Stimulated activated memory B cell treated with anti-CD40 and anti-IgM and Interleukin-4, amounts not matched to agents 10 μg/mL and 1 μg/mL and 100 μg/mL, for 72 hours (primary cell): Measurements from ENCODE around the gene MCFD2.

Experiments
- ATAC-seq: fragments of 150-1000 bp; cut with Tn5 transposase; 2 replicates; pipeline ENCODE4 v1.10.0; 2021
- H3K27ac Mint-ChIP-seq: one replicate; pipeline ENCODE4 v1.8.0; 2022; ENCODE audit warnings: mild to moderate bottlenecking, mixed read lengths
- H3K27me3 Mint-ChIP-seq: one replicate; pipeline ENCODE4 v1.8.0; 2022; ENCODE audit warnings: mixed read lengths
- H3K36me3 Mint-ChIP-seq: one replicate; pipeline ENCODE4 v1.8.0; 2022; ENCODE audit warnings: mixed read lengths
- H3K4me1 Mint-ChIP-seq: one replicate; pipeline ENCODE4 v1.8.0; 2022; ENCODE audit warnings: mixed read lengths
- H3K4me3 Mint-ChIP-seq: one replicate; pipeline ENCODE4 v1.8.0; 2022; ENCODE audit warnings: mild to moderate bottlenecking, moderate library complexity, mixed read lengths
- H3K9me3 Mint-ChIP-seq: one replicate; pipeline ENCODE4 v1.8.0; 2022; ENCODE audit warnings: mixed read lengths

MCFD2 gene

DNA sequence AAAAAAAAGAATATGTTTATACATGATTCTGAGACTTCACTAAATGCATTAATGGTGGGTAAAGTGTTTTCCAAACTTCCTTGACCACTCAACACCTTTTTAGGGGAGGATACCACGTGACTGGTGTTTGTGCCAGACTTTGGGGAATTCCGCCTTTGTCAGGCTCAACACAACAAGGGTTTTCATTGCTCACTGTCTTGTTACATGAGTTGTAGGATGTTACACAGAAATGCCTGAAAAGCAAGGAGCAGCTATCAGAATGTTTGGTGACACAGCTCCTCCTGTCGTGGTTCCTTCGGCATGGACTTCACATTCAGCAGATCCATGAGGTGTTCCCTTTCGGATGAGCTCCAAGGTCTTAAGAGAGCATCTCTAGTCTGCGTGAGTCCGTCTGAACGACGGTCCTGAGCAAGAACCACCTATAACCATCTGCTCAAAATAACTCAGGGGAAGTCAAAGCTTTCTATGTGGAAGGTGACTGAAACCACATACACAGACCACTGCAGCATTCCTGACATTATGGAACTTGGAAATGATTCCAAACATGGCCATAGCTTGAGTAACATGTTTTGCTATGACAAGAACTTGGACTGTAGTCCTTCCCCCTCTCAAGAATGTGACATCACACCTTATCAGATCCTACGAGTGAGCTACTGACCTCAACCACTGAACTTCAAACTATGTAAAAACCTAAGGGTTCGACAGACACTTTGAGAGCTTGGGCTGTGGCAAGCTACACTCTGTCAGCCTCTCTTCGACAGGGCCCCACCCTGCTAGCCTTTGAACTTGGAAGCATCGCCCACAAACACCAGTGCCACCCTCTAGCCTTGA, 57.5 kb downstream of the MCFD2 start:
- no peak overlapping the region for H3K27ac Mint-ChIP-seq
- H3K36me3 Mint-ChIP-seq = no peaks in the 10 kb centered on the region
- H3K27me3 Mint-ChIP-seq = peaks cover 8% of the 10 kb centered on the region
- H3K4me1 Mint-ChIP-seq = no peaks in the 10 kb centered on the region
- H3K9me3 Mint-ChIP-seq = no peaks in the 10 kb centered on the region
- ATAC-seq = no peak
- H3K4me3 Mint-ChIP-seq = no peak overlapping the region

GRCh38 chr2:46856336-46856735, 59.3 kb downstream of the MCFD2 start:
- H3K36me3 Mint-ChIP-seq = no peaks in the 10 kb centered on the region

GRCh38 chr2:46855805-46856204, 59.8 kb downstream of the MCFD2 start:
- no peaks in the 10 kb centered on the region for H3K9me3 Mint-ChIP-seq
- H3K27ac Mint-ChIP-seq = no peak overlapping the region
- no peak overlapping the region for H3K4me3 Mint-ChIP-seq
- no peak for ATAC-seq
- no peaks in the 10 kb centered on the region for H3K4me1 Mint-ChIP-seq
- no peaks in the 10 kb centered on the region for H3K36me3 Mint-ChIP-seq
- H3K27me3 Mint-ChIP-seq = peaks cover 4% of the 10 kb centered on the region

More at GRCh38 chr2:46856336-46856735, 59.3 kb downstream of the MCFD2 start:
- H3K4me1 Mint-ChIP-seq = no peaks in the 10 kb centered on the region
- ATAC-seq = no peak
- H3K4me3 Mint-ChIP-seq = no peak overlapping the region
- peaks cover 6% of the 10 kb centered on the region for H3K27me3 Mint-ChIP-seq
- H3K9me3 Mint-ChIP-seq = no peaks in the 10 kb centered on the region
- H3K27ac Mint-ChIP-seq = no peak overlapping the region

DNA sequence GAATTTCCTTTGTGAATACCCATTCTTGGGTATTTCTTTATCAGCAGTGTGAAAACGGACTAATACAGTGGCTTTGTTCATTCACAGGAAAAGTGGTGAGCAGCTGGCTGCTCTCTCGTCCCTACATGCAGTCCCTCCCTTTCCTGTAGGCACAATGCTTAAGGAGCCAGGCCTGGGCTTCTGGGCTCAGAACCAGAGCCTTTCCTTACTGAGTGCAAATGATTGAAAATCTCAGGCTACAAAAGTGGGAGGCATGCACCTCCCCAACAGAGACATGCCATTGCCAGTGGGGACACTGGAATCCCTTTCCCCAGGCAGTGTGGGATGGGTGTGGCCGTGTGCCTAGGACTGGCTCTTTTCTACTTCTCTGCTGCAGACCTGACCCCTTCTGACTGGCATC, 61.3 kb downstream of the MCFD2 start:
- no peak for ATAC-seq
- Mint-ChIP-seq H3K4me3 (no peak overlapping the region), H3K36me3 (no peaks in the 10 kb centered on the region), H3K27ac (no peak overlapping the region), H3K4me1 (peaks cover under 1% of the 10 kb centered on the region), H3K27me3 (peaks cover 20% of the 10 kb centered on the region), H3K9me3 (no peaks in the 10 kb centered on the region)

DNA sequence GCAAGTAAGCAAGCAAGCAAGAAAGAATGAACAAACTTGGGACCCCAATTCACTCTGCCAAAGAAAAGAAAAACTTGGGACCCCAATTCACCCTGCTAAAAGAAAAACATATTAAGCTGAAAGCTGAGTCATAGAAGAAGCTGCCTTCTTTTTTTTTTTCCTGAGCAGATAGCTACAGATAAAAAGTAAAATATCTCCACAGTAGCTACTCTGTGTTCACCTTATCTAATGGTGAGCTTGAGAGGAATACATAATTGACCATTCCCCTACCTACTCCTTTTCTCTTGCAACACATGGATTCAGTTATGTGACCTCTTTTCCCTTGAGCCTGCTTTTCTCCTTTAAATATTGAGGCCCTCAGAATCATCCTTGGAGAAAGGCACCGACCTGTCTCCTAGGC, 63.0 kb downstream of the MCFD2 start:
- ATAC-seq = no peak
- no peak overlapping the region for H3K4me3 Mint-ChIP-seq
- H3K4me1 Mint-ChIP-seq = peaks cover 15% of the 10 kb centered on the region
- peaks cover 34% of the 10 kb centered on the region for H3K27me3 Mint-ChIP-seq
- H3K36me3 Mint-ChIP-seq = no peaks in the 10 kb centered on the region
- H3K9me3 Mint-ChIP-seq = no peaks in the 10 kb centered on the region
- H3K27ac Mint-ChIP-seq = no peak overlapping the region

DNA sequence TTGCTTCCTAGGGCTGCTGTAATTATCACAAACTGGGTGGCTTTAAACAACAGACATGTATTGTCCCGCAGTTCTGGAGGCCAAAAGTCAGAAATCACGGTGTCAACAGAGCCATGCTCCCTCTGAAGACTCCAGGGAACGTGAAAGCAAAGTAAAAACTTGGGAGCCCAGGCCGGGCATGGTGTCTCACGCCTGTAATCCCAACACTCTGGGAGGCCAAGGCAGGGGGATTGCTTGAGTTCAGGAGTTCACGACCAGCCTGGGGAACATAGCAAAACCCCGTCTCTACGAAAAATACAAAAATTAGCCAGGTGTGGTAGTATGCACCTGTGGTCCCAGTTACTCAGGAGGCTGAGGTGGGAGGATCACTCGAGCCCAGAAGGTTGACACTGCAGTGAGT, 63.5 kb downstream of the MCFD2 start:
- H3K36me3 Mint-ChIP-seq = no peaks in the 10 kb centered on the region

More for the DNA sequence above, 63.5 kb downstream of the MCFD2 start:
- H3K27me3 Mint-ChIP-seq = peaks cover 34% of the 10 kb centered on the region
- no peak for ATAC-seq
- no peak overlapping the region for H3K4me3 Mint-ChIP-seq
- H3K4me1 Mint-ChIP-seq = peaks cover 15% of the 10 kb centered on the region
- H3K9me3 Mint-ChIP-seq = no peaks in the 10 kb centered on the region
- no peak overlapping the region for H3K27ac Mint-ChIP-seq
